Upper lobe of left lung (tissue), 4 donors: ENCODE results near the gene TEX44.

Experiments used
- CTCF ChIP-seq, 6 experiments: fragments of 450-650 bp in 4 of 6; fragments of 200-600 bp in 2 of 6; sonication (generic) in 2 of 6; IDR thresholded peaks; one replicate each; pipeline ENCODE4 v1.5.1; 2016 to 2019; ENCODE audit warnings: antibody characterized with exemption in 6 of 6
- EP300 ChIP-seq, 4 donors: sonication (generic); formaldehyde crosslinking; IDR thresholded peaks; one replicate each; pipeline ENCODE4 v1.5.1; 2017; ENCODE audit warnings: antibody characterized with exemption in 4 of 4, control low read depth in 2 of 4
- POLR2A ChIP-seq, 4 donors: fragments of 450-650 bp; IDR thresholded peaks; one replicate each; pipeline ENCODE4 v1.5.1; 2016 to 2017; ENCODE audit warnings: antibody characterized with exemption in 4 of 4, mild to moderate bottlenecking in 2 of 4
- POLR2AphosphoS5 ChIP-seq, 2 donors: sonication (generic); formaldehyde crosslinking; IDR thresholded peaks; one replicate each; pipeline ENCODE4 v1.5.1; 2017; ENCODE audit warnings: antibody characterized with exemption in 2 of 2

- no peak for TF ChIP-seq POLR2AphosphoS5 (IDR thresholded peaks at IDR 0.05)
- TF ChIP-seq POLR2A (IDR thresholded peaks at IDR 0.05) = no peak
- TF ChIP-seq CTCF (IDR thresholded peaks at IDR 0.05) = no peak
- TF ChIP-seq EP300 (IDR thresholded peaks at IDR 0.05) = no peak
Measured at GRCh38 chr2:231613331-231613662, 20.6 kb downstream of the TEX44 start.
